Heart left ventricle (tissue), 16 donors: ENCODE data around the gene PHF14. TPM values are rescaled to one million over a fixed set of nuclear protein-coding genes. Genes with fewer than 3 reads are reported as not detected.
"Not testable (repeated sequence)": the region's sequence is repeated elsewhere in the genome, so short reads cannot be mapped to it uniquely, and the experiment has no call there.

Source experiments
- ATAC-seq, 4 donors: fragments of 200-7000 bp; cut with Tn5 transposase; one replicate each; pipeline ENCODE4 v1.9.1; 2020 to 2022; ENCODE audit warnings: moderate library complexity in 4 of 4, mild to moderate bottlenecking in 3 of 4, moderate number of reproducible peaks in 1 of 4
- DNase-seq, 5 donors: peaks; one replicate each; pipeline ENCODE4 v3.0.0-alpha.2; 2020
- H3K27ac ChIP-seq, 12 donors: fragments of 200-600 bp; sonication (generic) in 4 of 12; one replicate each; pipeline versions ENCODE4 v1.5.0 to v1.8.0; 2016 to 2022; ENCODE audit warnings: mild to moderate bottlenecking in 2 of 12
- H3K27me3 ChIP-seq, 9 donors: fragments of 200-600 bp; sonication (generic) in 2 of 9; one replicate each; pipeline versions ENCODE4 v1.5.1 to v1.8.0; 2016 to 2022; ENCODE audit warnings: mild to moderate bottlenecking in 3 of 9
- H3K36me3 ChIP-seq, 9 donors: fragments of 200-600 bp; sonication (generic) in 2 of 9; one replicate each; pipeline versions ENCODE4 v1.5.0 to v1.8.0; 2018 to 2022; ENCODE audit warnings: mild to moderate bottlenecking in 2 of 9
- H3K4me1 ChIP-seq, 12 donors: fragments of 200-600 bp; sonication (generic) in 4 of 12; one replicate each; pipeline versions ENCODE4 v1.5.0 to v1.8.0; 2016 to 2022; ENCODE audit warnings: mild to moderate bottlenecking in 3 of 12
- H3K4me3 ChIP-seq, 12 donors: fragments of 200-600 bp; sonication (generic) in 4 of 12; one replicate each; pipeline versions ENCODE4 v1.5.0 to v1.8.0; 2017 to 2022; ENCODE audit warnings: mild to moderate bottlenecking in 9 of 12, moderate library complexity in 4 of 12
- H3K9me3 ChIP-seq, 12 donors: fragments of 200-600 bp; sonication (generic) in 4 of 12; one replicate each; pipeline versions ENCODE4 v1.5.0 to v1.8.0; 2016 to 2022; ENCODE audit warnings: mild to moderate bottlenecking in 1 of 12
- POLR2A ChIP-seq, 2 donors: fragments of 450-650 bp; IDR thresholded peaks; one replicate each; pipeline ENCODE4 v1.6.1; 2017; ENCODE audit warnings: antibody characterized with exemption in 2 of 2, mild to moderate bottlenecking in 2 of 2, moderate library complexity in 2 of 2
- WGBS, 4 donors: extraction: QIAGEN DNeasy Blood & Tissue Kit in 2 of 4; methylation state at CpG; one replicate each; pipeline versions ENCODE4 v1.1.5 to v1.1.7; 2013 to 2018; 5-methylcytosine and 5-hydroxymethylcytosine counted together
- intact Hi-C, 10 donors: fragments of 100-400 bp; cut with DNase I; formaldehyde crosslinking; loops; one replicate each; pipeline versions ENCODE4 v1.11.1 to v1.14.2; 2022
- polyA plus RNA-seq, 2 donors: library from polyadenylated mRNA; stranded (reverse); fragments of 200-250 nt; gene quantifications; one replicate each; pipeline ENCODE4 v1.2.3, GENCODE V29; 2013
- total RNA-seq, 9 donors: library from RNA; depleted of rRNA in 2 of 9; stranded (reverse); fragments of >200 nt in 2 of 9; fragmentation: NEBNext Ultra II Directional in 3 of 9; extraction: Animal tissue kit (Norgen Biotek cat#: 25700) in 3 of 9; gene quantifications; one replicate each; pipeline versions ENCODE4 v1.1.0 to v1.2.4, GENCODE V29; 2016 to 2023
- TF ChIP-seq, protein P1 (sequence below), 12 donors: fragments of 200-600 bp; sonication (generic) in 4 of 12; IDR thresholded peaks; one replicate each; pipeline versions ENCODE4 v1.5.0 to v1.8.0; 2018 to 2022; ENCODE audit warnings: antibody characterized with exemption in 12 of 12, mild to moderate bottlenecking in 5 of 12
- donor health status: ischemic (EF 13 %, LVEDD 7.1; RV severe dilation, severe dysfunction).
- donor health status: healthy with polysubstance abuse.
- donor health status: DM: no; HTN: yes; CAD: no.
- donor health status: DM: no; HTN: no; CAD: no.
- donor health status: ischemic (EF 25% LVEDD 6.9; RV normal size, moderate dysfunction).
- donor health status: ischemic (EF 25% LVEDD 5.7; RV mildly dilated, moderate dysfunction).
- donor health status: healthy.
- donor health status: DM: yes; HTN: yes; CAD: no.
- donor health status: ischemic (EF 35%, LVEDD 5.7; RV mildly dilated, moderate dysfunction).
- donor health status: nonischemic (EF 11% LVEDD 7.7; RV severe dilation, severe dysfunction).
- donor health status: DM: yes; HTN: yes; CAD: no.
- donor health status: PGD.
- donor health status: ischemic (EF 29% LVEDD 5.4; RV normal size, mild dysfunction).
- donor health status: nonischemic (EF 23%, LVEDD 6.1; RV moderate dilation, normal function).

The PHF14 gene
- total and polyA plus RNA-seq, 11 donors: 8.8 to 21.4 (median 14.3) TPM

DNA sequence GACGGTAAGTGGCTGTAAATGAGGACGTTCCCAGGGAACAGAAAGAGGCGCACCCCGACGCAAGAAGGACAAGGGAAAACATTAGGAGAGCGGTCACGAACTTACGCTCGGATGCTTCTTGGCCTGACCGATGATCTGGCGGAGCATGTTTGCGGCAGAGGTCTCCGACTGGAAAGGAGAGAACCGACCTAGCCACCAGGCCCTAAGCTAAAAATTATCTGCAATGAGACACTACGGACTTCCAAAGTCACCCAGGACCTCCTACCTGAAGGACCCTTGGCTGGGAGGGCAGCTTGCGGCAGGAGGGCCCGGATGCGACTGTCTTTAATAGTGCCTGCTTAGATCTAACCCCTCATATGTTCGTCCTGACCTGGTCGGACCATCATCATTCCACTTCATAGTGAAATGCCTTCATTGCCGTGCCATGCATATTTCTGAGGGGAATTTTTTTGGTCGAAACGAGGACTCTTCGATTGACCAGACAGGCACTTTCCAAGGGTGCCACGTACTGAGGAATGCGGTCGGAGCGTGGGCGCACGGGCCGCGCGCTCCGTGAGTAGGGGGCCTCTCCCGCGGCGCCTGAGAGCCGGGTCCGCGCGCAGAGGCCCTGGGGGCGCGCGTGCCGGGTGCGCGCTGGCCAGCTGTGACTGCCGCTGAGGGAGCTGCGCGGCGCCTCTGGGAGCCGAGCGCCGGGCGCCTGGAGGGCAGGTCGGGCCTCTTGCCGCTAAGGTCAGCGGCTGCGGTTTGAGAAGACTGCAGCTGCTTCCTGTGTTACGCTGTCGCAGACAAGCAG is 33.6 kb upstream of the PHF14 start:
- peak in 1 of 2 donors; percentile 70 for TF ChIP-seq POLR2A (IDR thresholded peaks at IDR 0.05)
- TF ChIP-seq, protein P1, sequence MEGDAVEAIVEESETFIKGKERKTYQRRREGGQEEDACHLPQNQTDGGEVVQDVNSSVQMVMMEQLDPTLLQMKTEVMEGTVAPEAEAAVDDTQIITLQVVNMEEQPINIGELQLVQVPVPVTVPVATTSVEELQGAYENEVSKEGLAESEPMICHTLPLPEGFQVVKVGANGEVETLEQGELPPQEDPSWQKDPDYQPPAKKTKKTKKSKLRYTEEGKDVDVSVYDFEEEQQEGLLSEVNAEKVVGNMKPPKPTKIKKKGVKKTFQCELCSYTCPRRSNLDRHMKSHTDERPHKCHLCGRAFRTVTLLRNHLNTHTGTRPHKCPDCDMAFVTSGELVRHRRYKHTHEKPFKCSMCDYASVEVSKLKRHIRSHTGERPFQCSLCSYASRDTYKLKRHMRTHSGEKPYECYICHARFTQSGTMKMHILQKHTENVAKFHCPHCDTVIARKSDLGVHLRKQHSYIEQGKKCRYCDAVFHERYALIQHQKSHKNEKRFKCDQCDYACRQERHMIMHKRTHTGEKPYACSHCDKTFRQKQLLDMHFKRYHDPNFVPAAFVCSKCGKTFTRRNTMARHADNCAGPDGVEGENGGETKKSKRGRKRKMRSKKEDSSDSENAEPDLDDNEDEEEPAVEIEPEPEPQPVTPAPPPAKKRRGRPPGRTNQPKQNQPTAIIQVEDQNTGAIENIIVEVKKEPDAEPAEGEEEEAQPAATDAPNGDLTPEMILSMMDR (IDR thresholded peaks at IDR 0.05): no peak
- Histone ChIP-seq H3K4me3 (peak overlapping the region; percentile 59 to 96 (median 80)), H3K4me1 (peaks cover 0 to 50% (median 34%) of the 10 kb centered on the region in 12 donors), H3K36me3 (peaks cover 0 to 33% (median 26%) of the 10 kb centered on the region in 9 donors), H3K27ac (peak overlapping the region; percentile 87 to 99 (median 95)), H3K9me3 (no peaks in the 10 kb centered on the region), H3K27me3 (no peaks in the 10 kb centered on the region)
- ATAC-seq (peak; percentile 98 to 99 (median 99)), DNase-seq (peak; percentile 90 to 94 (median 93))
- WGBS, 4 donors: 0 to 1% (median 1%) methylated on average over 46 to 61 of the region's 61 CpGs
- intact Hi-C loops: loop anchor here in 6 of 10 donors (1.0 to 2.0 kb wide), 3 partner anchors 33 to 34 kb away; partner anchors contain the start of gene PHF14 (in 5 of the 6)

DNA sequence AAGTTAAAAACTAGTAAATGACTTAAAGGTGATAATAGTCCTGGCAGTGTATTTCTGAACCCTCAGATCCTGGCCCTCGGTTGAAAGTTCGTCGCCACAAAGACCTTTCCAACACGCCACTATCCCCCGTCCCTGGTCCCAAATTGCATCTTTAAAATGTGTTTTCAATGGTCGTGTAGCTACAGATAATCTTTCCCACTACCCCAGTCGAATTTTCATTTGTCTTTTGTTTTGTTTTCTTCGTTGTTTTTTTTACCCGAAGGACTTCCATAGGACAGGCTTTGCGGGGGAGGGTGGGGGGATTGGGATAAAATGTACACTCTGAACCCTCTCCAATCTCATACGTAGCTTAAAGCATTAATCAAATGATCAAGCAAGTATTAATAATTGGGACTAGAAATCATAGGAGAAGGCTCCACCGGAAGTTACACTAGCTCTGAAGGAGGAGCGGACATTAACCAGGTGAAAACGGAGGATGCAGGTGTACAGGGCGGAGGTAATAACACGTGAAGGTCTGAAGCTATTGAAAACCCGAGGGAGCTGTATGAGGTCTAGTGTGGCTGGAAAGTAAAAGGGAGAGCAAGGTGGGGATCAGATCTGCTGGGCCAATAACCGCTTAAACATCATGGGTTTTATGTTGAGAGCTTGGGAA is 32.8 kb upstream of the PHF14 start:
- no peak for ATAC-seq
- Histone ChIP-seq H3K4me1 (peaks cover 0 to 43% (median 28%) of the 10 kb centered on the region in 12 donors), H3K4me3 (peak overlapping the region; percentile 59 to 96 (median 80)), H3K27ac (peak overlapping the region; percentile 87 to 99 (median 95)), H3K36me3 (peaks cover 0 to 26% (median 19%) of the 10 kb centered on the region in 9 donors), H3K27me3 (no peaks in the 10 kb centered on the region), H3K9me3 (no peaks in the 10 kb centered on the region)
- TF ChIP-seq POLR2A (IDR thresholded peaks at IDR 0.05): no peak
- TF ChIP-seq, protein P1 (IDR thresholded peaks at IDR 0.05): no peak
- intact Hi-C loops: loop anchor here in 6 of 10 donors (1.0 to 2.0 kb wide), 3 partner anchors 32 to 33 kb away; partner anchors contain the start of gene PHF14 (in 5 of the 6)
- DNase-seq: no peak
- 24 to 30% (median 26%) methylated on average over 18 of the region's 18 CpGs for whole genome bisulfite sequencing, 4 donors

DNA sequence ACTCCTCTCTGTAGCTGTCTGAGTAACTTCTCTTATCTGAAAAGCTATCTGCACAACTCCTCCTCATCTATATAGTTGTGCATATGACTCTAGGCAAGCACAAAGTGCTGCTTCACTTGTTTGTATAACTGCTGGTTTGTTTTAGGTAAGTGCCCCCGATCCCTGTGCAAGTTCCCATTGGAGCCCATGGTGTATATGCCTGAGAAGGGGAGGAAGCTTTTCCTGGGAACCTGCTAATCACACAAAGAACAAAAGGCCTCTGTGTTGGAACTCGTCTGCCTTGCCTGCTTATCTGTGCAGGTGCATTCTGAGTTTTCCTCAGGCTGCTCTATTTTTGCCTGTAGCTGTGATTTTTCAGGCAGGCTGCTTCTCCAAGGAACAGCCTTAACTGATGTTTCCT is 23.2 kb upstream of the PHF14 start:
- TF ChIP-seq, protein P1 (IDR thresholded peaks at IDR 0.05): no peak
- DNase-seq (no peak), ATAC-seq (no peak)
- Histone ChIP-seq H3K4me3 (no peak overlapping the region), H3K36me3 (no peaks in the 10 kb centered on the region), H3K27me3 (peaks cover 0 to 4% (median 0%) of the 10 kb centered on the region in 9 donors), H3K9me3 (no peaks in the 10 kb centered on the region), H3K4me1 (no peaks in the 10 kb centered on the region), H3K27ac (no peak overlapping the region)
- 63 to 72% (median 67%) methylated on average over 2 of the region's 2 CpGs for WGBS, 4 donors
- intact Hi-C loops: no loop called here

DNA sequence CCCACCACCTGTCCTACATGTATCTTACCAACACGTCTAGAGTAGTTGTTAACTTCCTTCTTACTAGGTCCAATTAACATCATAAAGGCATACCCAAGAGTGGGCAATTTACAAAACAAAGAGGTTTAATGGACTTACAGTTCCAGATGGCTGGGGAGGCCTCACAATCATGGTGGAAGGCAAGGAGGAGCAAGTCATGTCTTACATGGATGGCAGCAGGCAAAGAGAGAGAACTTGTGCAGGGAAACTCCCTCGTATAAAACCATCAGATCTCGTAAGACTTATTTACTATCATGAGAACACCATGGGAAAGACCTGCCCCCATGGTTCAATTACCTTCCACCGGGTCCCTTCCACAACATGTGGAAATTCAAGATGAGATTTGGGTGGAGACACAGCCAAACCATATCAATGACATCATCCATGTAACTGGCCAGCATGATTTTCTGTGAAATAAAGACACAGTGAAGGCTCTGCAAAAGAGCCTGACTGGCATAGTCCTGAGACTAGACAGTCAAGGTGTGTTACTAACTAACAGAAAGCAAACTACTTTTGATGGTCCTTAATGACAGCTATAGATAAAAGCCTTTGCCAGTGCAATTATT is 22.6 kb upstream of the PHF14 start:
- H3K27ac ChIP-seq, H3K36me3 ChIP-seq, DNase-seq, H3K4me3 ChIP-seq, H3K27me3 ChIP-seq, H3K4me1 ChIP-seq, intact Hi-C loops, H3K9me3 ChIP-seq, ATAC-seq: not testable (repeated sequence)
- WGBS, 4 donors: 80 to 90% (median 83%) methylated on average over 4 of the region's 4 CpGs
